Neuronal stem cell (in vitro differentiated cells): ENCODE data around the gene LUC7L2.
A peak's percentile ranks its signal among the peaks of the same experiment; 100 is the strongest.
"Not testable (repeated sequence)": the region's sequence is repeated elsewhere in the genome, so short reads cannot be mapped to it uniquely, and the experiment has no call there.

Experiments
- DNase-seq: peaks from one replicate; pipeline ENCODE4 v3.0.0-alpha.2; 2013; ENCODE audit warnings: low spot score
- H2AFZ ChIP-seq: one replicate; pipeline ENCODE4 v1.6.1; 2013; ENCODE audit warnings: mild to moderate bottlenecking, low read length, inconsistent platforms
- H2AK5ac ChIP-seq: 2 replicates; pipeline ENCODE4 v1.6.1; 2013; ENCODE audit warnings: low read depth, mild to moderate bottlenecking, inconsistent platforms, low read length, moderate library complexity, mixed read lengths
- H2BK120ac ChIP-seq: 2 replicates; pipeline ENCODE4 v1.6.1; 2013; ENCODE audit warnings: low read depth, mild to moderate bottlenecking, inconsistent platforms, low read length, moderate library complexity, mixed read lengths
- H2BK12ac ChIP-seq: one replicate; pipeline ENCODE4 v1.6.1; 2013; ENCODE audit warnings: low read length, inconsistent platforms
- H2BK15ac ChIP-seq: 2 replicates; pipeline ENCODE4 v1.6.1; 2013; ENCODE audit warnings: mild to moderate bottlenecking, low read length, inconsistent platforms, mixed read lengths
- H2BK5ac ChIP-seq: one replicate; pipeline ENCODE4 v1.6.1; 2013; ENCODE audit warnings: inconsistent platforms, mild to moderate bottlenecking, low read length, moderate library complexity
- H3K14ac ChIP-seq: one replicate; pipeline ENCODE4 v1.6.1; 2013; ENCODE audit warnings: low read length, inconsistent platforms
- H3K18ac ChIP-seq: 2 replicates; pipeline ENCODE4 v1.6.1; 2013; ENCODE audit warnings: low read length, inconsistent platforms
- H3K23ac ChIP-seq: 2 replicates; pipeline ENCODE4 v1.6.1; 2013; ENCODE audit warnings: low read depth, mild to moderate bottlenecking, mixed read lengths, low read length, inconsistent platforms; ENCODE audit not compliant: poor library complexity
- H3K27ac ChIP-seq: replicated peaks from 3 replicates; pipeline ENCODE4 v1.5.1; 2013; ENCODE audit warnings: low read length, inconsistent platforms
- H3K27me3 ChIP-seq, 3 experiments: 2 replicates each; pipeline ENCODE4 v1.6.1; 2013; ENCODE audit warnings: low read length in 3 of 3, mild to moderate bottlenecking in 2 of 3, inconsistent platforms in 1 of 3, low read depth in 1 of 3, mixed read lengths in 1 of 3, moderate library complexity in 1 of 3; ENCODE audit not compliant: control insufficient read depth in 3 of 3, insufficient read depth in 3 of 3
- H3K36me3 ChIP-seq, 2 donors: replicated peaks in 1 of 2; 2 replicates each; pipeline ENCODE4 v1.6.1; 2013; ENCODE audit warnings: low read length in 2 of 2; ENCODE audit not compliant: control insufficient read depth in 2 of 2, insufficient read depth in 2 of 2
- H3K4ac ChIP-seq: 2 replicates; pipeline ENCODE4 v1.6.1; 2013; ENCODE audit warnings: inconsistent platforms, mild to moderate bottlenecking, low read length, moderate library complexity
- H3K4me1 ChIP-seq, 2 donors: 1 replicate in 1 of 2; 2 replicates in 1 of 2; pipeline ENCODE4 v1.6.1; 2013; ENCODE audit warnings: low read length in 2 of 2, low read depth in 1 of 2; ENCODE audit not compliant: control insufficient read depth in 2 of 2, insufficient read depth in 1 of 2
- H3K4me2 ChIP-seq: one replicate; pipeline ENCODE4 v1.6.1; 2013; ENCODE audit warnings: mild to moderate bottlenecking, low read length, inconsistent platforms; ENCODE audit not compliant: insufficient read depth, poor library complexity, severe bottlenecking
- H3K4me3 ChIP-seq, 2 donors: 2 replicates each; pipeline ENCODE4 v1.5.1; 2013; ENCODE audit warnings: low read length in 2 of 2, mild to moderate bottlenecking in 2 of 2, inconsistent platforms in 1 of 2, moderate library complexity in 1 of 2
- H3K79me1 ChIP-seq: one replicate; pipeline ENCODE4 v1.6.1; 2013; ENCODE audit warnings: low read depth, mild to moderate bottlenecking, inconsistent platforms, low read length, moderate library complexity
- H3K9ac ChIP-seq: one replicate; pipeline ENCODE4 v1.6.1; 2013; ENCODE audit warnings: mild to moderate bottlenecking, low read depth, low read length, inconsistent platforms; ENCODE audit not compliant: poor library complexity
- H3K9me3 ChIP-seq, 2 donors: replicated peaks in 1 of 2; 2 replicates each; pipeline versions ENCODE3 to v1.6.1; 2013; ENCODE audit warnings: low read length in 2 of 2, mild to moderate bottlenecking in 2 of 2, inconsistent platforms in 1 of 2, low read depth in 1 of 2, mixed read lengths in 1 of 2, moderate library complexity in 1 of 2; ENCODE audit not compliant: control insufficient read depth in 2 of 2, insufficient read depth in 1 of 2
- H4K8ac ChIP-seq: one replicate; pipeline ENCODE4 v1.6.1; 2013; ENCODE audit warnings: low read depth, mild to moderate bottlenecking, inconsistent platforms, low read length, moderate library complexity
- H4K91ac ChIP-seq: one replicate; pipeline ENCODE4 v1.6.1; 2013; ENCODE audit warnings: low read length, low read depth, mild to moderate bottlenecking, inconsistent platforms; ENCODE audit not compliant: poor library complexity
- WGBS, 2 donors: extraction: QIAGEN DNeasy Blood & Tissue Kit; methylation state at CpG; one replicate each; pipeline ENCODE4 v1.1.7; 2013; ENCODE audit warnings: missing lambda C conversion rate in 2 of 2, mixed read lengths in 1 of 2; ENCODE audit not compliant: insufficient read length in 2 of 2, insufficient replicate concordance in 1 of 2; ENCODE audit errors: extremely low coverage in 2 of 2; 5-methylcytosine and 5-hydroxymethylcytosine counted together

The LUC7L2 gene

DNA sequence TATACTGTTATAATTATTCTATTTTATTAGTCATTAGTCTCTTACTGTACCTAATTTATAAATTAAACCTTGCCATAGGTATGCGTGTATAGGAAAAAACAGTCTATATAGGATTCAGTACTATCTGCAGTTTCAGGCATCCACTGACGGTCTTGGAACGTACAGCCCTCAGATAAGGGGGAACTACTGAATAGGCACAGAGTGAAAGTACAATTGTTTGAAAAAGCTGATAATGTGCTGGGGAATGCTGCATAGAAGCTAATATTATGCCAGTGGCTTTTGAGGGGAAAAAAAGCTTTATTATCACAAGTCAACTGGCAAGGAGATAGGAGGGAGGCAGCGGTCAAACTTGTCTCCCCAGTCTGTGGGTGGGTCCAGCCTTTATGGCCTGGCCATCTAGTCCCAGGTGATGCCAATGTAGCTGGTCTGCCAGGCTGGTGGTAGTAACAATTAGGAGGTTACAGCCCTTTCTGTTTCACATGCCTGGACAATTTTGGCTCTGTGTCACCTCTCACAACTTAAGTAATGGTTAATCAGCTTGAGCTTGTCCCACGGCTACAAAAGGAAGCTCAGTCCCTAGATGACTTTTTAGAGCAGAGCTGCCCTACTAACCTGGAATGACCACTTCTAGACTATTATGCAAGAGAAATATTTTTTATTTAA lies 26.9 kb upstream of the LUC7L2 start:
- no peak overlapping the region for H2AFZ ChIP-seq
- no peak overlapping the region for H3K27ac ChIP-seq
- no peak overlapping the region for H3K4ac ChIP-seq
- no peak overlapping the region for H4K91ac ChIP-seq
- H3K4me2 ChIP-seq, result no peak overlapping the region
- H3K4me1 ChIP-seq, result no peaks in the 10 kb centered on the region
- no peak overlapping the region for H2BK15ac ChIP-seq
- H2BK5ac ChIP-seq, result no peak overlapping the region
- H3K79me1 ChIP-seq, result no peaks in the 10 kb centered on the region
- no peaks in the 10 kb centered on the region for H3K27me3 ChIP-seq
- no peak for DNase-seq
- no peak overlapping the region for H4K8ac ChIP-seq
- H2BK120ac ChIP-seq, result no peak overlapping the region
- H2AK5ac ChIP-seq, result no peak overlapping the region
- H3K9me3 ChIP-seq, result no peaks in the 10 kb centered on the region
- no CpG with 5 or more reads among the region's 5 CpGs for WGBS, 2 donors
- no peak overlapping the region for H3K23ac ChIP-seq
- H2BK12ac ChIP-seq, result no peak overlapping the region
- H3K18ac ChIP-seq, result no peak overlapping the region
- no peak overlapping the region for H3K4me3 ChIP-seq
- no peak overlapping the region for H3K14ac ChIP-seq
- no peak overlapping the region for H3K9ac ChIP-seq
- H3K36me3 ChIP-seq, result no peaks in the 10 kb centered on the region

- not testable (repeated sequence) for H3K79me1 ChIP-seq, H3K9me3 ChIP-seq, H3K18ac ChIP-seq, H3K23ac ChIP-seq, H2BK15ac ChIP-seq, H2BK120ac ChIP-seq, H2BK5ac ChIP-seq, H3K14ac ChIP-seq, H2AFZ ChIP-seq, H2BK12ac ChIP-seq, H4K91ac ChIP-seq, DNase-seq, H3K9ac ChIP-seq, H4K8ac ChIP-seq, H2AK5ac ChIP-seq, H3K36me3 ChIP-seq, H3K27ac ChIP-seq, H3K4ac ChIP-seq, H3K4me3 ChIP-seq, H3K4me2 ChIP-seq, H3K4me1 ChIP-seq, H3K27me3 ChIP-seq
- no CpG with 5 or more reads among the region's 13 CpGs for WGBS, 2 donors
Observed at GRCh38 chr7:139333443-139333842, 26.3 kb upstream of the LUC7L2 start.

- no peaks in the 10 kb centered on the region for H3K79me1 ChIP-seq
- H2AK5ac ChIP-seq, result no peak overlapping the region
- H3K27me3 ChIP-seq, result no peaks in the 10 kb centered on the region
- H3K9ac ChIP-seq, result no peak overlapping the region
- H3K18ac ChIP-seq, result no peak overlapping the region
- no peak overlapping the region for H3K14ac ChIP-seq
- no peak overlapping the region for H2BK120ac ChIP-seq
- no peak overlapping the region for H3K4me2 ChIP-seq
- H2BK15ac ChIP-seq, result no peak overlapping the region
- no peak overlapping the region for H3K27ac ChIP-seq
- DNase-seq, result no peak
- H3K36me3 ChIP-seq, result no peaks in the 10 kb centered on the region
- no peak overlapping the region for H3K4ac ChIP-seq
- peaks cover 2 to 7% of the 10 kb centered on the region in 2 donors for H3K9me3 ChIP-seq
- no peak overlapping the region for H3K4me3 ChIP-seq
- H3K4me1 ChIP-seq, result no peaks in the 10 kb centered on the region
- H2BK5ac ChIP-seq, result no peak overlapping the region
- no CpG with 5 or more reads among the region's 4 CpGs for WGBS, 2 donors
- H4K8ac ChIP-seq, result no peak overlapping the region
- H4K91ac ChIP-seq, result no peak overlapping the region
- H2BK12ac ChIP-seq, result no peak overlapping the region
- no peak overlapping the region for H2AFZ ChIP-seq
- no peak overlapping the region for H3K23ac ChIP-seq
Observed at GRCh38 chr7:139334399-139335150, 25.1 kb upstream of the LUC7L2 start.

DNA sequence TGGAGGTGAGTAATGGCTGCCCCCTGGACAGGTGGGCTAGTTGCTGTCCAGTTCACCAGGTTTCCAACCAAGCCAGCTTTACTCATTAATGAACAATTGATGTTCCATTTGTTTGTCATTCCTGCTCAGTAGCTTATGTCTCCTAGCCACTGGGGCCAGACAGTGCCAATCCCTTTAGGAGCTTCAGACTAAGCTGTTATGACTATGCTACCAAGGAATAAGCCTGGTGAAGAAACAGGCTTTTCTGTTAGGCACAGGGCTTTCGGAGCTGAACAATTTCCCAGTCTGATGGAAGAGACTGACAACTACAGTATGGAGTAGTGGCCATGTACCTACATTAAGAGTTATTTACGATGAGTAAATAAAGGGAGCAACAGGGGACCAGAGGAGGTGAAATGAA lies 20.7 kb upstream of the LUC7L2 start:
- Histone ChIP-seq H3K4me2 (no peak overlapping the region), H3K27me3 (no peaks in the 10 kb centered on the region), H2AK5ac (no peak overlapping the region), H3K18ac (no peak overlapping the region), H2BK15ac (no peak overlapping the region), H2BK12ac (no peak overlapping the region), H2AFZ (peak overlapping the region; percentile 83), H4K91ac (no peak overlapping the region), H4K8ac (no peak overlapping the region), H3K36me3 (peaks cover 0 to 14% of the 10 kb centered on the region in 2 donors), H3K9me3 (peaks cover 2 to 10% of the 10 kb centered on the region in 2 donors), H3K14ac (no peak overlapping the region), H3K79me1 (no peaks in the 10 kb centered on the region), H3K4ac (no peak overlapping the region), H3K23ac (no peak overlapping the region), H2BK120ac (no peak overlapping the region), H3K27ac (no peak overlapping the region), H2BK5ac (no peak overlapping the region), H3K4me1 (peaks cover 0 to 4% of the 10 kb centered on the region in 2 donors), H3K9ac (no peak overlapping the region), H3K4me3 (peak overlapping the region in 1 of 2 donors; percentile 74)
- DNase-seq, result no peak
- no CpG with 5 or more reads among the region's 2 CpGs for WGBS, 2 donors
